ENCODE results near the gene ARHGAP30. TPM values are rescaled to one million over a fixed set of nuclear protein-coding genes. Genes with fewer than 3 reads are reported as not detected.

The ARHGAP30 gene
- total and polyA plus RNA-seq, 2 of the 4 experiments (the other 2 are of a cell fraction) = 0.02 TPM; not detected in 1

- H3K14ac ChIP-seq (replicated peaks; ENCODE audit: low read depth, low read length) = no peak overlapping the region
- DNase-seq (no peak), ATAC-seq (ENCODE audit: low read depth) (no peak)
- H4K20me1 ChIP-seq (ENCODE audit: insufficient read depth, low read length) = no peaks in the 10 kb centered on the region
- no peak overlapping the region for H3K4me3 ChIP-seq (ENCODE audit: insufficient read depth, low read depth, low read length)
- no peak overlapping the region for H3K4me2 ChIP-seq (ENCODE audit: low read depth, low read length)
- H2BK5ac ChIP-seq (ENCODE audit: low read depth, low read length, poor library complexity, severe bottlenecking) = no peak overlapping the region
- no peak for TF ChIP-seq MAFK (IDR thresholded peaks at IDR 0.05; ENCODE audit: low read depth, low read length)
- no peak for TF ChIP-seq CHD1 (IDR thresholded peaks at IDR 0.05; ENCODE audit: low read depth, low read length)
- TF ChIP-seq NFE2L2 (IDR thresholded peaks at IDR 0.05; ENCODE audit: low read depth, low read length) = no peak
- no peak for TF ChIP-seq RFX5 (IDR thresholded peaks at IDR 0.05; ENCODE audit: low read depth, low read length)
- TF ChIP-seq ELK1 (IDR thresholded peaks at IDR 0.05; ENCODE audit: borderline replicate concordance, low read depth, low read length) = no peak
- H3K4me1 ChIP-seq (ENCODE audit: control insufficient read depth, insufficient read depth, low read length) = peaks cover 14% of the 10 kb centered on the region
- H3K36me3 ChIP-seq (ENCODE audit: control insufficient read depth, insufficient read depth, low read length) = no peaks in the 10 kb centered on the region
- no peaks in the 10 kb centered on the region for H3K27me3 ChIP-seq (ENCODE audit: control insufficient read depth, insufficient read depth, low read length)
- no peak overlapping the region for H2BK120ac ChIP-seq (ENCODE audit: low read depth, low read length)
- intact Hi-C loops (cut with micrococcal nuclease) = no loop called here
- no peaks in the 10 kb centered on the region for H3K9me3 ChIP-seq (ENCODE audit: control insufficient read depth, insufficient read depth, low read length)
- no peak overlapping the region for H3K9ac ChIP-seq (ENCODE audit: low read depth, low read length)
- H4K8ac ChIP-seq (ENCODE audit: low read depth in 2 of 2, low read length in 2 of 2) = no peak overlapping the region
- no peak overlapping the region for H2AK9ac ChIP-seq (replicated peaks; ENCODE audit: low read depth, low read length, poor library complexity)
- no peak overlapping the region for H4K91ac ChIP-seq (ENCODE audit: insufficient read depth, low read depth, low read length)
- H2AFZ ChIP-seq (replicated peaks; ENCODE audit: low read length, poor library complexity) = no peak overlapping the region
- dilution Hi-C loops (cut with HindIII; ENCODE audit: low sequenced_read_pairs, unreplicated experiment) = no loop called here
- H2BK20ac ChIP-seq (ENCODE audit: low read depth, low read length) = no peak overlapping the region
- no TSS peak for BruUV-seq (replicated peaks)
- no peak overlapping the region for H4K5ac ChIP-seq (ENCODE audit: low read depth, low read length)
- no peak overlapping the region for H3K27ac ChIP-seq (ENCODE audit: insufficient read depth, low read length)
- POLR2A ChIA-PET (ENCODE audit: unreplicated experiment) = no interaction called here
- no peak overlapping the region for H2BK15ac ChIP-seq (ENCODE audit: low read depth, low read length)
- CTCF ChIA-PET = no interaction called here
- WGBS, 2 experiments (ENCODE audit: extremely low coverage in 2 of 2, insufficient read length in 1 of 2) = 71% methylated on average over 1 of the region's 5 CpGs; no CpG with 5 or more reads in 1 of the 2 experiments
- H3K18ac ChIP-seq (ENCODE audit: low read depth, low read length) = no peak overlapping the region
- no peak overlapping the region for H2AK5ac ChIP-seq (ENCODE audit: low read depth, low read length)
- in situ Hi-C loops (cut with MboI; ENCODE audit: low sequenced_read_pairs) = no loop called here
- H3K79me1 ChIP-seq (ENCODE audit: low read depth in 1 of 2, low read length in 2 of 2) = no peaks in the 10 kb centered on the region
- H3K23ac ChIP-seq (ENCODE audit: low read depth, low read length) = no peak overlapping the region
- no peak overlapping the region for H3K56ac ChIP-seq (ENCODE audit: extremely low read depth, insufficient read depth, low read length)
- H3K4ac ChIP-seq (ENCODE audit: low read depth, low read length) = no peak overlapping the region
- peaks cover 16% of the 10 kb centered on the region for H3K9me1 ChIP-seq (ENCODE audit: insufficient read depth, low read length)
Observed at GRCh38 chr1:161089938-161090337, 20.2 kb upstream of the ARHGAP30 start.

Measured in IMR-90 (cell line).